ENCODE measurements around the gene SLC12A4.
"Not testable (repeated sequence)": the region's sequence is repeated elsewhere in the genome, so short reads cannot be mapped to it uniquely, and the experiment has no call there.

Gene SLC12A4

GRCh38 chr16:67917140-67917851 is 51.1 kb downstream of the SLC12A4 start:
- no peak for DNase-seq (ENCODE audit: extremely low read depth, insufficient read length)

DNA sequence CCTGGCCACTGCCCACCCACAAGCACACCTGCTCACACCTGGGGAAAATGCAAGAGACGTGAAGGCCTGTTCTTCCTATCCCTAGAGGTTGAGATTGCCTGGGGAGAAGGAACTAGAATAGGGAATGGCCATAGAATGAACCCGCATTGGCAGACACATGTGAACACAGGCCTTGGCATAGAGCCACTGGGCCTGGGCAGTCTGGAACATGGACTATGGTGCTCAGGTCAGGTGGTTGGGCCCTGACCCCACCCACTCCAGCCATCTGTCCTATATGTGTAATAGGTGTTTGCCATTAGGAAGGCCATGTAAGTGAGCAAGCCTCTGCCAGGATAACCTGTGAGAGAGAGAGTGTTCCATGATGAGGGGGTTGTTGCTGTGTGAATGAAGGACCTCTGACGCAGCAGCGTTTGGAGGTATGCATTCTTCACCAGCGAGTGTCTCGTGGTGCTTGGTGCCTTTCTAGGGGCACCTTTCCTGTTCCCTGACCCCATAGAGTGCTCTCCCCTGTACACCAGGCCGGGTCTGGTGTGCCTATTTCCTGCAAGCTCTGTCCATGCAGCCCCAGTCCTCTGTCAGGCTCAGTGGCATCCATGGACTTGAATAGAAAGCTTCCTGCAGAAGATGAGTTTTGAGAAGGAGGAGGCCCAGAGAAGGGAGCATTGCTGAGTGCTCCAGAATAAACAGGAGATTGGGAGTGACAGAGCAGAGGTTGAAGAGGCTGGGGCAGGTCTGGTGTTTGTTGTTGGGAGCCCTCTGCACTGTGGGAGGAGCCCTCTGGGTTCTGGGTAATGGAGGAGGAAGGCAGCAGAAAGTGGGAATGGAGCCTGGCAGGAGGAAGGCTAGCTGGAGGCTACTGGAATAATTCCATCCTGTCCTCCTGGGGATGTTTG is 52.4 kb downstream of the SLC12A4 start:
- Histone ChIP-seq H3K36me3 (ENCODE audit: control insufficient read depth, insufficient read depth, low read length) (peaks cover 19% of the 10 kb centered on the region), H3K27me3 (replicated peaks; ENCODE audit: control insufficient read depth, insufficient read depth, low read length) (no peaks in the 10 kb centered on the region), H3K4me3 (replicated peaks; ENCODE audit: low read depth, low read length) (no peak overlapping the region)
- DNase-seq (ENCODE audit: extremely low read depth, insufficient read length): no peak
- TF ChIP-seq CTCF (IDR thresholded peaks at IDR 0.05; ENCODE audit: insufficient read depth, low read length, poor library complexity, severe bottlenecking): no peak

More at GRCh38 chr16:67917140-67917851, 51.1 kb downstream of the SLC12A4 start:
- no peaks in the 10 kb centered on the region for H3K27me3 ChIP-seq (replicated peaks; ENCODE audit: control insufficient read depth, insufficient read depth, low read length)
- no peak overlapping the region for H3K4me3 ChIP-seq (replicated peaks; ENCODE audit: low read depth, low read length)
- peaks cover 19% of the 10 kb centered on the region for H3K36me3 ChIP-seq (ENCODE audit: control insufficient read depth, insufficient read depth, low read length)
- TF ChIP-seq CTCF (IDR thresholded peaks at IDR 0.05; ENCODE audit: insufficient read depth, low read length, poor library complexity, severe bottlenecking): no peak

DNA sequence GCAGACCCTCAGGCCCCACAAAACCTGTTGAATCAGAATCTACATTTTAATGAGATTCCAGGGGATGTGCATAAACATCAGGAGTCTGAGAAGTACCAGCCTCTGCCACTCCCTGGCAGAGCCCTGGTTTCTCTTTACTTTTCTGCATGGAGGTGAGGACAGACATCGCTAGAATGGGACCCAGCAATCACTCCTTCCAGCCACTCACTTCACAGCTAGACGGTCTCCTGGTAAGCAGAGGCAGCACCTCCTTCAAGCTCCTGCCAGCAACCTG is 53.0 kb downstream of the SLC12A4 start:
- not testable (repeated sequence) for H3K4me3 ChIP-seq (replicated peaks; ENCODE audit: low read depth, low read length); H3K27me3 ChIP-seq (replicated peaks; ENCODE audit: control insufficient read depth, insufficient read depth, low read length); DNase-seq (ENCODE audit: extremely low read depth, insufficient read length)
- H3K36me3 ChIP-seq (ENCODE audit: control insufficient read depth, insufficient read depth, low read length): peaks cover 19% of the 10 kb centered on the region

GRCh38 chr16:67914758-67915495 is 53.5 kb downstream of the SLC12A4 start:
- Histone ChIP-seq H3K27me3 (replicated peaks; ENCODE audit: control insufficient read depth, insufficient read depth, low read length) (no peaks in the 10 kb centered on the region), H3K36me3 (ENCODE audit: control insufficient read depth, insufficient read depth, low read length) (peaks cover 19% of the 10 kb centered on the region), H3K4me3 (replicated peaks; ENCODE audit: low read depth, low read length) (no peak overlapping the region)
- no peak for TF ChIP-seq CTCF (IDR thresholded peaks at IDR 0.05; ENCODE audit: insufficient read depth, low read length, poor library complexity, severe bottlenecking)
- no peak for DNase-seq (ENCODE audit: extremely low read depth, insufficient read length)

- Histone ChIP-seq H3K27me3 (replicated peaks; ENCODE audit: control insufficient read depth, insufficient read depth, low read length) (no peaks in the 10 kb centered on the region), H3K4me3 (replicated peaks; ENCODE audit: low read depth, low read length) (no peak overlapping the region), H3K36me3 (ENCODE audit: control insufficient read depth, insufficient read depth, low read length) (peaks cover 13% of the 10 kb centered on the region)
- no peak for DNase-seq (ENCODE audit: extremely low read depth, insufficient read length)
- no peak for TF ChIP-seq CTCF (IDR thresholded peaks at IDR 0.05; ENCODE audit: insufficient read depth, low read length, poor library complexity, severe bottlenecking)
These were observed 58.3 kb downstream of the SLC12A4 start for GRCh38 chr16:67910158-67910557.
